Gastrocnemius medialis (tissue), 4 donors: ENCODE data around the gene KCNQ2. TPM values are rescaled to one million over a fixed set of nuclear protein-coding genes. Genes with fewer than 3 reads are reported as not detected.

ENCODE experiments used
- ATAC-seq, 2 donors: fragments of 150-250 bp; one replicate each; pipeline ENCODE4 v1.9.1; 2016
- DNase-seq, 2 donors: peaks; one replicate each; pipeline ENCODE4 v3.0.0-alpha.2; 2019
- H3K27ac ChIP-seq, 4 donors: fragments of 200-600 bp; sonication (generic); 1 replicate in 1 of 4; 2 replicates in 3 of 4; pipeline ENCODE4 v1.5.1; 2016 to 2018; ENCODE audit warnings: mild to moderate bottlenecking in 2 of 4, moderate library complexity in 1 of 4
- H3K27me3 ChIP-seq, 3 donors: fragments of 200-600 bp; sonication (generic) in 2 of 3; 1 replicate in 1 of 3; 2 replicates in 2 of 3; pipeline versions ENCODE4 v1.5.1 to v1.6.0; 2016 to 2019; ENCODE audit warnings: mild to moderate bottlenecking in 1 of 3, moderate library complexity in 1 of 3
- H3K36me3 ChIP-seq, 2 donors: fragments of 200-600 bp; sonication (generic) in 1 of 2; one replicate each; pipeline ENCODE4 v1.5.1; 2017 to 2018
- H3K4me1 ChIP-seq, 2 donors: fragments of 200-600 bp; sonication (generic) in 1 of 2; one replicate each; pipeline ENCODE4 v1.5.1; 2016 to 2017; ENCODE audit warnings: mild to moderate bottlenecking in 2 of 2
- H3K4me3 ChIP-seq, 4 donors: fragments of 200-600 bp; sonication (generic) in 3 of 4; 1 replicate in 1 of 4; 2 replicates in 3 of 4; pipeline ENCODE4 v1.5.1; 2016 to 2019; ENCODE audit warnings: mild to moderate bottlenecking in 2 of 4
- H3K9me3 ChIP-seq, 3 donors: fragments of 200-600 bp; sonication (generic) in 2 of 3; 1 replicate in 1 of 3; 2 replicates in 2 of 3; pipeline ENCODE4 v1.5.1; 2016 to 2019
- POLR2A ChIP-seq, 2 donors: fragments of 450-650 bp; IDR thresholded peaks; one replicate each; pipeline ENCODE4 v1.6.1; 2017; ENCODE audit warnings: antibody characterized with exemption in 2 of 2, mild to moderate bottlenecking in 2 of 2, moderate library complexity in 2 of 2
- in situ Hi-C, 4 donors: fragments of 200-750 bp; cut with MboI; loops; one replicate each; pipeline versions ENCODE4 v1.15.0 to v1.8.0; 2017; ENCODE audit warnings: low sequenced_read_pairs in 4 of 4
- intact Hi-C: fragments of 100-400 bp; cut with DNase I; formaldehyde crosslinking; loops from one replicate; pipeline ENCODE4 v1.15.1; 2023; ENCODE audit warnings: low total_unique reads
- total RNA-seq, 4 donors: library from RNA; depleted of rRNA; stranded (reverse); fragments of >200 nt; gene quantifications; one replicate each; pipeline versions ENCODE4 v1.1.0 to v1.2.3, GENCODE V29; 2016
- TF ChIP-seq, protein P1 (sequence below), 5 experiments: fragments of 450-650 bp in 3 of 5; fragments of 200-600 bp in 2 of 5; sonication (generic) in 2 of 5; IDR thresholded peaks in 4 of 5; conservative IDR thresholded peaks in 1 of 5; 1 replicate in 4 of 5; 2 replicates in 1 of 5; pipeline ENCODE4 v1.5.1; 2016 to 2019; ENCODE audit warnings: antibody characterized with exemption in 5 of 5, mild to moderate bottlenecking in 3 of 5, moderate library complexity in 3 of 5

Gene KCNQ2
- total RNA-seq, 4 donors from 2014 or later: not detected

DNA sequence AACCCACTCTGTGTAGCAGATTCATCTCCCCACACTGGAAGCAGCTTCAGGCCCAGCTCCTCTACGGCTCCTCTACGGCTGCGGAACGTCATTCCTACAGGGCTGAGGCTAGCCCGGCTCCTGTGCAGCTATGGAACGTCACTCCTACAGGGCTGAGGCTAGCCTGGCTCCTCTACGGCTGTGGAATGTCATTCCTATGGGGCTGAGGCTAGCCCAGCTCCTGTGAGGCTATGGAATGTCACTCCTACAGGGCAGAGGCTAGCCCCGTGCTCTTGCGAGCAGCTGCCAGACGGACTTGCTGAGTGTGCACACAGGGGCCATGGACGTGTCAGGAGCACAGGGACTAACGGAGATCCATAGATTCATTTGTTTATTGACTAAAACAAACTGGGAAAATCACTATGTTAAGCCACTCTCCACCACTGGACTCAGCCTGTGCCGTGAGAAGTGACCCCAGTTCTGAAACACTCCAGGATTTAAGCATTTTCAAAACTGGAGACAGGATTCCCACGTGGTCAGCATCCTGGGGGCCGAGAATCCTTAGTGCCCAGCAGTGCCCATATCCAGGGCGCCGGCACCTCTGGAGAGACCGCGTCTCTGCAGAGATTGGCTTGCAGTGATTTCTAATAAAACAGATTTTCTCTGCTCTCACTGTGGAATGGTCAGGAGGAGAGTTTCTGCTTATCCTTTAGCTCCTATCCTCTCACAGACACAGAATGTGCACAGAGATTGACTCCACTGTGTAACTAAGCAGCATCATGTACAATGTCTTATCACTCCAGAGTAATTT, 5.0 kb downstream of the KCNQ2 start:
- ATAC-seq: no peak
- H3K36me3 ChIP-seq: no peaks in the 10 kb centered on the region
- H3K4me3 ChIP-seq: no peak overlapping the region
- peaks cover 0 to 4% of the 10 kb centered on the region in 2 donors for H3K4me1 ChIP-seq
- peaks cover 42 to 47% (median 47%) of the 10 kb centered on the region in 3 donors for H3K27me3 ChIP-seq
- H3K27ac ChIP-seq: no peak overlapping the region
- in situ Hi-C loops: no loop called here
- no peaks in the 10 kb centered on the region for H3K9me3 ChIP-seq
- DNase-seq: no peak
- TF ChIP-seq POLR2A (IDR thresholded peaks at IDR 0.05): no peak
- TF ChIP-seq, protein P1, sequence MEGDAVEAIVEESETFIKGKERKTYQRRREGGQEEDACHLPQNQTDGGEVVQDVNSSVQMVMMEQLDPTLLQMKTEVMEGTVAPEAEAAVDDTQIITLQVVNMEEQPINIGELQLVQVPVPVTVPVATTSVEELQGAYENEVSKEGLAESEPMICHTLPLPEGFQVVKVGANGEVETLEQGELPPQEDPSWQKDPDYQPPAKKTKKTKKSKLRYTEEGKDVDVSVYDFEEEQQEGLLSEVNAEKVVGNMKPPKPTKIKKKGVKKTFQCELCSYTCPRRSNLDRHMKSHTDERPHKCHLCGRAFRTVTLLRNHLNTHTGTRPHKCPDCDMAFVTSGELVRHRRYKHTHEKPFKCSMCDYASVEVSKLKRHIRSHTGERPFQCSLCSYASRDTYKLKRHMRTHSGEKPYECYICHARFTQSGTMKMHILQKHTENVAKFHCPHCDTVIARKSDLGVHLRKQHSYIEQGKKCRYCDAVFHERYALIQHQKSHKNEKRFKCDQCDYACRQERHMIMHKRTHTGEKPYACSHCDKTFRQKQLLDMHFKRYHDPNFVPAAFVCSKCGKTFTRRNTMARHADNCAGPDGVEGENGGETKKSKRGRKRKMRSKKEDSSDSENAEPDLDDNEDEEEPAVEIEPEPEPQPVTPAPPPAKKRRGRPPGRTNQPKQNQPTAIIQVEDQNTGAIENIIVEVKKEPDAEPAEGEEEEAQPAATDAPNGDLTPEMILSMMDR (IDR thresholded peaks at IDR 0.05 in 4 of 5, conservative IDR thresholded peaks at IDR 0.05 in 1 of 5): no peak
- intact Hi-C loops: no loop called here

GRCh38 chr20:63466861-63467260, 5.6 kb downstream of the KCNQ2 start:
- Histone ChIP-seq H3K4me3 (no peak overlapping the region), H3K4me1 (peaks cover 0 to 4% of the 10 kb centered on the region in 2 donors), H3K27me3 (peaks cover 44 to 46% (median 45%) of the 10 kb centered on the region in 3 donors), H3K36me3 (no peaks in the 10 kb centered on the region), H3K27ac (no peak overlapping the region), H3K9me3 (no peaks in the 10 kb centered on the region)
- intact Hi-C loops (no loop called here), in situ Hi-C loops (no loop called here)
- DNase-seq (no peak), ATAC-seq (no peak)
- TF ChIP-seq, protein P1 (IDR thresholded peaks at IDR 0.05 in 4 of 5, conservative IDR thresholded peaks at IDR 0.05 in 1 of 5): no peak
- TF ChIP-seq POLR2A (IDR thresholded peaks at IDR 0.05): no peak

GRCh38 chr20:63466250-63466825, 6.1 kb downstream of the KCNQ2 start:
- in situ Hi-C loops (no loop called here), intact Hi-C loops (no loop called here)
- H3K4me3 ChIP-seq: no peak overlapping the region
- H3K27ac ChIP-seq: no peak overlapping the region
- H3K36me3 ChIP-seq: no peaks in the 10 kb centered on the region
- TF ChIP-seq, protein P1 (IDR thresholded peaks at IDR 0.05 in 4 of 5, conservative IDR thresholded peaks at IDR 0.05 in 1 of 5): no peak
- TF ChIP-seq POLR2A (IDR thresholded peaks at IDR 0.05): no peak
- no peaks in the 10 kb centered on the region for H3K4me1 ChIP-seq
- no peaks in the 10 kb centered on the region for H3K9me3 ChIP-seq
- H3K27me3 ChIP-seq: peaks cover 41 to 46% (median 45%) of the 10 kb centered on the region in 3 donors
- ATAC-seq (no peak), DNase-seq (no peak)

GRCh38 chr20:63465380-63466249, 6.8 kb downstream of the KCNQ2 start:
- no peaks in the 10 kb centered on the region for H3K36me3 ChIP-seq
- DNase-seq (no peak), ATAC-seq (no peak)
- no peaks in the 10 kb centered on the region for H3K4me1 ChIP-seq
- H3K4me3 ChIP-seq: no peak overlapping the region
- intact Hi-C loops: no loop called here
- peaks cover 41 to 44% (median 43%) of the 10 kb centered on the region in 3 donors for H3K27me3 ChIP-seq
- in situ Hi-C loops: no loop called here
- no peak overlapping the region for H3K27ac ChIP-seq
- TF ChIP-seq, protein P1 (IDR thresholded peaks at IDR 0.05 in 4 of 5, conservative IDR thresholded peaks at IDR 0.05 in 1 of 5): no peak
- no peak for TF ChIP-seq POLR2A (IDR thresholded peaks at IDR 0.05)
- no peaks in the 10 kb centered on the region for H3K9me3 ChIP-seq
